ENCODE results near the gene NAPA.

DNA sequence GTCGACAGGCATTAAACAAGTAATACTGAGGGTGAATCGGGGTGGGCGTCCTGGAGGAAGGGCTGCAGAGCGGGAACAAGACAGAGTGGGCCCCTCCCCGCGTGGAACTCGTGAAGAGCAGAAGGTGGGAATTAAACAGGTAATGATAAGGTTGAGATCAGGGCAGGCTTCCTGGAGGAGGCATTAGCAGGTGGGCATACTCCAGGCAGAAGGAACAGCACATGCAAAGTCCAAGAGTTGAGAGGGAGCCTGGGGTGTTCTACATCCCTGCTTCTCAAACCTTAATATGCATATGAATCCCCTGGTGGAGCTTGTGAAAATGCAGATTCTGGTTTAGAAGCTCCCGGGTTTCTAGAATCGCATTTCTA is 66.5 kb downstream of the NAPA start:
- TF ChIP-seq YY1 (IDR thresholded peaks at IDR 0.05; ENCODE audit: insufficient read depth, insufficient read length) (no peak), ZNF274 (IDR thresholded peaks at IDR 0.05; ENCODE audit: low read depth, low read length) (no peak), SUZ12 (IDR thresholded peaks at IDR 0.05; ENCODE audit: extremely low read depth, insufficient read depth, insufficient read length) (no peak)

Measured in NT2/D1 (cell line).